ENCODE results near the gene ZBTB20. TPM values are rescaled to one million over a fixed set of nuclear protein-coding genes. Genes with fewer than 3 reads are reported as not detected.

The ZBTB20 gene
- total RNA-seq, 1 experiment from 2014 or later = 26.5 TPM

DNA sequence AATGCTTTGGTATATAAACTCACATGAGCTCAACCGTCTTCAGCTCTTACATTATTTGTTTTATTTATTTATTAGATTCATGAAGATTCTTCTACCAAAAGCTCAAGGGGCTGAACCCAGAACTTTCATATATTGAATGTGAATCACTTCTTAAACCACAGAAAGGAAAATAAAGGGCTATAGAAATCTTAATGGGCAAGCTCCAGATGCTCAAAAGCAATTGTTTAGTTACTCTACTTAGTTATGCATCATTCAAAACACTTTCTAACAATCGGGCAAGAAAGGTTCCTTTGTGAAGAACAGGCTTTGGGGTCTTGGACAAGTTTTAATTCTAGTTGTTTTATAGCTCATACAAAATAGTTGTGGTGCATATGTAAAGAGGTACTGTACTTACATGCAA lies 473.1 kb downstream of the ZBTB20 start:
- Histone ChIP-seq H4K20me1 (ENCODE audit: insufficient read depth) (no peaks in the 10 kb centered on the region), H3K4me2 (no peak overlapping the region), H2AFZ (no peak overlapping the region), H3K4me3 (no peak overlapping the region), H3K4me1 (replicated peaks; ENCODE audit: insufficient read depth) (no peaks in the 10 kb centered on the region), H3K27me3 (ENCODE audit: insufficient read depth, low read depth) (no peaks in the 10 kb centered on the region), H3K79me2 (ENCODE audit: low read depth) (no peaks in the 10 kb centered on the region), H3F3A (ENCODE audit: insufficient read depth, low read depth) (no peaks in the 10 kb centered on the region; the same call in 1 of the 2 replicates), H3K27ac (no peak overlapping the region), H3K36me3 (ENCODE audit: low read depth) (no peaks in the 10 kb centered on the region), H3K9me3 (ENCODE audit: insufficient read depth, low read depth) (no peaks in the 10 kb centered on the region), H3K9me2 (ENCODE audit: insufficient read depth) (no peaks in the 10 kb centered on the region)
- POLR2A ChIA-PET (ENCODE audit: unreplicated experiment) = no interaction called here
- no peak for DNase-seq
- CTCF ChIA-PET = no interaction called here
- TF ChIP-seq, protein P1, sequence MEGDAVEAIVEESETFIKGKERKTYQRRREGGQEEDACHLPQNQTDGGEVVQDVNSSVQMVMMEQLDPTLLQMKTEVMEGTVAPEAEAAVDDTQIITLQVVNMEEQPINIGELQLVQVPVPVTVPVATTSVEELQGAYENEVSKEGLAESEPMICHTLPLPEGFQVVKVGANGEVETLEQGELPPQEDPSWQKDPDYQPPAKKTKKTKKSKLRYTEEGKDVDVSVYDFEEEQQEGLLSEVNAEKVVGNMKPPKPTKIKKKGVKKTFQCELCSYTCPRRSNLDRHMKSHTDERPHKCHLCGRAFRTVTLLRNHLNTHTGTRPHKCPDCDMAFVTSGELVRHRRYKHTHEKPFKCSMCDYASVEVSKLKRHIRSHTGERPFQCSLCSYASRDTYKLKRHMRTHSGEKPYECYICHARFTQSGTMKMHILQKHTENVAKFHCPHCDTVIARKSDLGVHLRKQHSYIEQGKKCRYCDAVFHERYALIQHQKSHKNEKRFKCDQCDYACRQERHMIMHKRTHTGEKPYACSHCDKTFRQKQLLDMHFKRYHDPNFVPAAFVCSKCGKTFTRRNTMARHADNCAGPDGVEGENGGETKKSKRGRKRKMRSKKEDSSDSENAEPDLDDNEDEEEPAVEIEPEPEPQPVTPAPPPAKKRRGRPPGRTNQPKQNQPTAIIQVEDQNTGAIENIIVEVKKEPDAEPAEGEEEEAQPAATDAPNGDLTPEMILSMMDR (conservative IDR thresholded peaks at IDR 0.05) = no peak
- TF ChIP-seq EZH2 (IDR thresholded peaks at IDR 0.05; ENCODE audit: low read depth) = no peak
- no TSS peak for BruUV-seq (replicated peaks)
- intact Hi-C loops (cut with micrococcal nuclease; ENCODE audit: unreplicated experiment) = no loop called here

DNA sequence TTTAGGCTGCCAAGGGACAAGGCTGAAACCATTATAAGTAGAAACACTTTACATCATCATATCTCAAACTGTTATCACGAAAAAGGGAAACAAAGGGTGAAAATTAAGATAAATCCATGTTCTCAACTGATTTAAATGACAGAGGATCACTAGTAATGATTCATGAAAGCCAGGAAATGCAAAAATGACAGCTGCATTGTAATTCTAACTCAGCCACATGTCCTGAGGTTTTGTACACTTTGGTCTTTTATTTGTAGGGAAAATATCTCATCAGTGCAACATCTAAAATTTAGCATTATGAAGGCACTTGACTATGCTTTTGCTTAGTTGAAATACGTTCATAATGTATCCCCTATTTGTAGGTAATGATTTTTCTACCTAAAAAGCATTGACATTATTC lies 473.6 kb downstream of the ZBTB20 start:
- POLR2A ChIA-PET (ENCODE audit: unreplicated experiment) = no interaction called here
- no peaks in the 10 kb centered on the region for H3K79me2 ChIP-seq (ENCODE audit: low read depth)
- H3K36me3 ChIP-seq (ENCODE audit: low read depth) = no peaks in the 10 kb centered on the region

DNA sequence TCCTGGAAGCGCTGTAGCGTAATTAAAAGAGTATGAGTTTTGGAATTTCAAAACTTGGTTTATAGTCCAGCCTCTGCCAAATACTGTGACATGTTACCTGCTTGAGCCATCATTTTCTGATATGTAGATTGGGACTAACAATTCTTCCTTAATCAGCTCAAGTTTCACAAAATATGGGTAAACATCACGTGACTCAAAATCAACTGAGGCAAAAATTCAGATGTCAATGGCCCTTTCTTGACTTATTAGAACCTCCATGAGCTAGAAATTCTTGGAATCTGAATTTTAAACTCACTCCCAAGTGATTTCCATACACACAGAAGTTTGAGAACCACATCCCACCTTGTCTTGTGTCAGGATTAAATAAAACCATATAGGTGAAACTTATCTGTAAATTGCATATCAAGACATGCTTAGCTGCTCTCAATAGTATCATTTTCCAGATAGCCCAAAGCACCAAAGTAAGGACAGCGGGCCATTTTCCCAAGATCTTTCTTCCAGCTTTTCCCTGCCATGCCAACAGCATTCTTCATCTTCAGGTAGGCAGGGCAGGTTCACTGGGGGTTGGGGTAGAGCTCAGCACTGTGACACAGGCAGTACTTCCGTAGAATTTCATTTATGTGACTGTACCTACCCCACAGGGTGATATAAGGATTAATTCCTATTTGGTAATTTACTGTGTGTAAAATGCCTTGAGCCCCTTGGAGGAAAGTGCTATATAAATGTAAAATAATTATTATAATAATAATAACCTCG lies 474.2 kb downstream of the ZBTB20 start:
- no TSS peak for BruUV-seq (replicated peaks)
- DNase-seq = no peak
- Histone ChIP-seq H3K27ac (no peak overlapping the region), H3K4me3 (no peak overlapping the region), H4K20me1 (ENCODE audit: insufficient read depth) (no peaks in the 10 kb centered on the region), H2AFZ (no peak overlapping the region), H3K79me2 (ENCODE audit: low read depth) (no peaks in the 10 kb centered on the region), H3K4me1 (replicated peaks; ENCODE audit: insufficient read depth) (no peaks in the 10 kb centered on the region), H3K4me2 (no peak overlapping the region), H3K9me3 (ENCODE audit: insufficient read depth, low read depth) (no peaks in the 10 kb centered on the region), H3K27me3 (ENCODE audit: insufficient read depth, low read depth) (no peaks in the 10 kb centered on the region), H3K9me2 (ENCODE audit: insufficient read depth) (no peaks in the 10 kb centered on the region), H3F3A (ENCODE audit: insufficient read depth, low read depth) (no peaks in the 10 kb centered on the region; the same call in 1 of the 2 replicates), H3K36me3 (ENCODE audit: low read depth) (no peaks in the 10 kb centered on the region)
- intact Hi-C loops (cut with micrococcal nuclease; ENCODE audit: unreplicated experiment) = no loop called here
- CTCF ChIA-PET = no interaction called here
- POLR2A ChIA-PET (ENCODE audit: unreplicated experiment) = no interaction called here
- TF ChIP-seq EZH2 (IDR thresholded peaks at IDR 0.05; ENCODE audit: low read depth) = no peak
- TF ChIP-seq, protein P1 (conservative IDR thresholded peaks at IDR 0.05) = no peak

More for the DNA sequence above, 473.6 kb downstream of the ZBTB20 start:
- H3K9me2 ChIP-seq (ENCODE audit: insufficient read depth) = no peaks in the 10 kb centered on the region
- intact Hi-C loops (cut with micrococcal nuclease; ENCODE audit: unreplicated experiment) = no loop called here
- no peaks in the 10 kb centered on the region for H4K20me1 ChIP-seq (ENCODE audit: insufficient read depth)
- BruUV-seq (replicated peaks) = no TSS peak
- CTCF ChIA-PET = no interaction called here
- DNase-seq = no peak
- H3K27me3 ChIP-seq (ENCODE audit: insufficient read depth, low read depth) = no peaks in the 10 kb centered on the region
- no peak overlapping the region for H2AFZ ChIP-seq
- H3K4me1 ChIP-seq (replicated peaks; ENCODE audit: insufficient read depth) = no peaks in the 10 kb centered on the region
- H3K4me2 ChIP-seq = no peak overlapping the region
- no peaks in the 10 kb centered on the region; the same call in 1 of the 2 replicates for H3F3A ChIP-seq (ENCODE audit: insufficient read depth, low read depth)
- H3K27ac ChIP-seq = no peak overlapping the region
- no peak overlapping the region for H3K4me3 ChIP-seq
- no peak for TF ChIP-seq EZH2 (IDR thresholded peaks at IDR 0.05; ENCODE audit: low read depth)
- TF ChIP-seq, protein P1 (conservative IDR thresholded peaks at IDR 0.05) = no peak
- no peaks in the 10 kb centered on the region for H3K9me3 ChIP-seq (ENCODE audit: insufficient read depth, low read depth)

Measured in PC-9 (cell line).